Activated naive CD8-positive, alpha-beta T cell (primary cell): ENCODE data around the gene LHFPL2.
"Not testable (repeated sequence)": the region's sequence is repeated elsewhere in the genome, so short reads cannot be mapped to it uniquely, and the experiment has no call there.

Experiments
- H3K27ac Mint-ChIP-seq: one replicate; pipeline ENCODE4 v1.8.0; 2021; ENCODE audit warnings: mixed read lengths
- H3K27me3 Mint-ChIP-seq: one replicate; pipeline ENCODE4 v1.8.0; 2021; ENCODE audit warnings: mixed read lengths
- H3K36me3 Mint-ChIP-seq: one replicate; pipeline ENCODE4 v1.8.0; 2021; ENCODE audit warnings: mixed read lengths
- H3K4me1 Mint-ChIP-seq: one replicate; pipeline ENCODE4 v1.8.0; 2021; ENCODE audit warnings: low read depth, mixed read lengths
- H3K4me3 Mint-ChIP-seq: one replicate; pipeline ENCODE4 v1.8.0; 2021; ENCODE audit warnings: mild to moderate bottlenecking, mixed read lengths
- H3K9me3 Mint-ChIP-seq: one replicate; pipeline ENCODE4 v1.8.0; 2021; ENCODE audit warnings: low read depth, mixed read lengths

LHFPL2 gene

GRCh38 chr5:78492224-78492623, 156.3 kb downstream of the LHFPL2 start:
- H3K36me3 Mint-ChIP-seq = no peaks in the 10 kb centered on the region
- no peak overlapping the region for H3K27ac Mint-ChIP-seq
- no peaks in the 10 kb centered on the region for H3K4me1 Mint-ChIP-seq

GRCh38 chr5:78490709-78491485, 157.7 kb downstream of the LHFPL2 start:
- no peaks in the 10 kb centered on the region for H3K27me3 Mint-ChIP-seq
- H3K9me3 Mint-ChIP-seq = no peaks in the 10 kb centered on the region
- no peak overlapping the region for H3K4me3 Mint-ChIP-seq
- no peaks in the 10 kb centered on the region for H3K36me3 Mint-ChIP-seq
- no peak overlapping the region for H3K27ac Mint-ChIP-seq
- H3K4me1 Mint-ChIP-seq = no peaks in the 10 kb centered on the region

More at GRCh38 chr5:78492224-78492623, 156.3 kb downstream of the LHFPL2 start:
- Mint-ChIP-seq H3K9me3 (no peaks in the 10 kb centered on the region), H3K4me3 (no peak overlapping the region), H3K27me3 (peaks cover 5% of the 10 kb centered on the region)

GRCh38 chr5:78487846-78488245, 160.7 kb downstream of the LHFPL2 start:
- Mint-ChIP-seq H3K27me3 (no peaks in the 10 kb centered on the region), H3K4me3 (no peak overlapping the region), H3K4me1 (peaks cover 10% of the 10 kb centered on the region), H3K9me3 (no peaks in the 10 kb centered on the region), H3K27ac (no peak overlapping the region), H3K36me3 (no peaks in the 10 kb centered on the region)

GRCh38 chr5:78486218-78486617, 162.4 kb downstream of the LHFPL2 start:
- no peaks in the 10 kb centered on the region for H3K27me3 Mint-ChIP-seq
- H3K36me3 Mint-ChIP-seq = no peaks in the 10 kb centered on the region
- no peak overlapping the region for H3K27ac Mint-ChIP-seq
- H3K9me3 Mint-ChIP-seq = no peaks in the 10 kb centered on the region
- peaks cover 13% of the 10 kb centered on the region for H3K4me1 Mint-ChIP-seq
- H3K4me3 Mint-ChIP-seq = no peak overlapping the region

- peaks cover 13% of the 10 kb centered on the region for H3K4me1 Mint-ChIP-seq
- H3K27me3 Mint-ChIP-seq = no peaks in the 10 kb centered on the region
- no peak overlapping the region for H3K4me3 Mint-ChIP-seq
- no peak overlapping the region for H3K27ac Mint-ChIP-seq
- H3K36me3 Mint-ChIP-seq = no peaks in the 10 kb centered on the region
- H3K9me3 Mint-ChIP-seq = no peaks in the 10 kb centered on the region
These were observed 164.6 kb downstream of the LHFPL2 start for GRCh38 chr5:78483809-78484521.

- peaks cover 13% of the 10 kb centered on the region for H3K4me1 Mint-ChIP-seq
- H3K27me3 Mint-ChIP-seq = no peaks in the 10 kb centered on the region
- H3K36me3 Mint-ChIP-seq = no peaks in the 10 kb centered on the region
- H3K27ac Mint-ChIP-seq = no peak overlapping the region
- no peaks in the 10 kb centered on the region for H3K9me3 Mint-ChIP-seq
- no peak overlapping the region for H3K4me3 Mint-ChIP-seq
These were observed 165.6 kb downstream of the LHFPL2 start for GRCh38 chr5:78482948-78483347.

GRCh38 chr5:78476795-78477194, 171.8 kb downstream of the LHFPL2 start:
- Mint-ChIP-seq H3K27ac (no peak overlapping the region), H3K9me3 (no peaks in the 10 kb centered on the region), H3K4me1 (no peaks in the 10 kb centered on the region), H3K4me3 (no peak overlapping the region), H3K36me3 (peaks cover 6% of the 10 kb centered on the region), H3K27me3 (no peaks in the 10 kb centered on the region)

GRCh38 chr5:78475370-78475769, 173.2 kb downstream of the LHFPL2 start:
- Mint-ChIP-seq H3K27ac (no peak overlapping the region), H3K4me1 (no peaks in the 10 kb centered on the region), H3K27me3 (no peaks in the 10 kb centered on the region), H3K36me3 (peaks cover 6% of the 10 kb centered on the region), H3K4me3 (no peak overlapping the region), H3K9me3 (no peaks in the 10 kb centered on the region)

GRCh38 chr5:78473751-78474150, 174.8 kb downstream of the LHFPL2 start:
- no peaks in the 10 kb centered on the region for H3K4me1 Mint-ChIP-seq
- no peak overlapping the region for H3K27ac Mint-ChIP-seq
- peaks cover 8% of the 10 kb centered on the region for H3K36me3 Mint-ChIP-seq
- no peaks in the 10 kb centered on the region for H3K9me3 Mint-ChIP-seq
- H3K4me3 Mint-ChIP-seq = no peak overlapping the region
- H3K27me3 Mint-ChIP-seq = no peaks in the 10 kb centered on the region

GRCh38 chr5:78472469-78473106, 176.0 kb downstream of the LHFPL2 start:
- no peak overlapping the region for H3K4me3 Mint-ChIP-seq
- H3K9me3 Mint-ChIP-seq = no peaks in the 10 kb centered on the region
- peaks cover 10% of the 10 kb centered on the region for H3K36me3 Mint-ChIP-seq
- H3K4me1 Mint-ChIP-seq = no peaks in the 10 kb centered on the region
- no peaks in the 10 kb centered on the region for H3K27me3 Mint-ChIP-seq
- no peak overlapping the region for H3K27ac Mint-ChIP-seq

GRCh38 chr5:78471896-78472295, 176.7 kb downstream of the LHFPL2 start:
- H3K9me3 Mint-ChIP-seq = no peaks in the 10 kb centered on the region
- peaks cover 7% of the 10 kb centered on the region for H3K36me3 Mint-ChIP-seq
- no peaks in the 10 kb centered on the region for H3K27me3 Mint-ChIP-seq
- no peak overlapping the region for H3K27ac Mint-ChIP-seq
- H3K4me3 Mint-ChIP-seq = no peak overlapping the region
- H3K4me1 Mint-ChIP-seq = no peaks in the 10 kb centered on the region

GRCh38 chr5:78467752-78468357, 180.7 kb downstream of the LHFPL2 start:
- Mint-ChIP-seq H3K27me3 (no peaks in the 10 kb centered on the region), H3K4me1 (no peaks in the 10 kb centered on the region), H3K27ac (no peak overlapping the region), H3K4me3 (no peak overlapping the region), H3K36me3 (peaks cover 14% of the 10 kb centered on the region), H3K9me3 (no peaks in the 10 kb centered on the region)

GRCh38 chr5:78467140-78467539, 181.4 kb downstream of the LHFPL2 start:
- Mint-ChIP-seq H3K27ac (no peak overlapping the region), H3K36me3 (peaks cover 17% of the 10 kb centered on the region), H3K4me3 (no peak overlapping the region), H3K4me1 (no peaks in the 10 kb centered on the region), H3K27me3 (no peaks in the 10 kb centered on the region), H3K9me3 (no peaks in the 10 kb centered on the region)

- H3K27me3 Mint-ChIP-seq = no peaks in the 10 kb centered on the region
- H3K27ac Mint-ChIP-seq = no peak overlapping the region
- H3K9me3 Mint-ChIP-seq = no peaks in the 10 kb centered on the region
- no peak overlapping the region for H3K4me3 Mint-ChIP-seq
- peaks cover 18% of the 10 kb centered on the region for H3K4me1 Mint-ChIP-seq
- H3K36me3 Mint-ChIP-seq = peaks cover 36% of the 10 kb centered on the region
These were observed 189.7 kb downstream of the LHFPL2 start for GRCh38 chr5:78458843-78459242.

GRCh38 chr5:78457507-78457906, 191.1 kb downstream of the LHFPL2 start:
- peaks cover 29% of the 10 kb centered on the region for H3K36me3 Mint-ChIP-seq
- H3K4me3 Mint-ChIP-seq, H3K27me3 Mint-ChIP-seq, H3K27ac Mint-ChIP-seq, H3K9me3 Mint-ChIP-seq: not testable (repeated sequence)
- H3K4me1 Mint-ChIP-seq = peaks cover 18% of the 10 kb centered on the region
